T-helper 2 cell treated with Interferon-gamma antibody and Interleukin-4, amounts not matched to agents 100 ng/mL and 5 ng/mL, for 36 hours (primary cell): ENCODE results near the gene HERC5. TPM values are rescaled to one million over a fixed set of nuclear protein-coding genes. Genes with fewer than 3 reads are reported as not detected.
"Not testable (repeated sequence)": the region's sequence is repeated elsewhere in the genome, so short reads cannot be mapped to it uniquely, and the experiment has no call there.

Experiments
- intact Hi-C: fragments of 100-400 bp; cut with micrococcal nuclease; formaldehyde crosslinking; loops from one replicate; pipeline ENCODE4 v1.15.1; 2023
- total RNA-seq: library from RNA; stranded (reverse); gene quantifications from 2 replicates; pipeline ENCODE4 v1.2.3, GENCODE V29; 2022

HERC5 gene
- total RNA-seq = 17.3 and 19.2 TPM in 2 replicates

- intact Hi-C loops = loop anchor here (1.0 to 10.0 kb wide), 9 partner anchors 66 to 1522 kb away; partner anchors contain the start of genes AFF1, HERC3, PPM1K and PYURF
These were observed at the start of gene HERC5 for GRCh38 chr4:88456670-88457306. TSS of gene HERC5 (plus strand) at chr4:88457119. CDS start at chr4:88457270, 151 bp downstream.

- intact Hi-C loops = no loop called here
These were observed 47.7 kb upstream of the HERC5 start for GRCh38 chr4:88409206-88409605.

- intact Hi-C loops = no loop called here
These were observed 47.1 kb upstream of the HERC5 start for GRCh38 chr4:88409789-88410188.

- intact Hi-C loops = no loop called here
These were observed 45.3 kb upstream of the HERC5 start for GRCh38 chr4:88411491-88412096.

GRCh38 chr4:88413801-88414200 is 43.1 kb upstream of the HERC5 start:
- intact Hi-C loops = no loop called here

GRCh38 chr4:88414755-88415154 is 42.2 kb upstream of the HERC5 start:
- intact Hi-C loops = no loop called here

DNA sequence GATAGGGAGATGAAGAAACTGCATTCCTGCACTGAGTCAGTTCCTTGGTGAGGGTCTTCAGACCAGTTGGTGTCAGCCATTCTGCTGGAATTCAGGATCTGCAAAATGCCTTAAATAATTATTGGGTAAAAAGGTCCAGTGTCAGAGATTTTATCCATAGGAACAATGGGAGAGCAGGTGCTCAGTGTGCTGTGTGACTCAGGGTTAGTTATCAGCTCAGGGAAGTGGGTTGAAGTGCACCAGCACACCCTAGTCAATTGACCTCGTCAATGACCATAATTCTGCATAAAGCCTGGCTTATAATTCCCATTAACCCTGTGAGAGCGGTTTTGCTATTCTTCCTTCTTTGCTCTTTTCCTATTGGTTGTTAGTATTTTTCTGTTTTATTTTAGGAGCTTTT is 40.9 kb upstream of the HERC5 start:
- intact Hi-C loops = no loop called here

- intact Hi-C loops = no loop called here
These were observed 38.5 kb upstream of the HERC5 start for GRCh38 chr4:88418411-88418810.

DNA sequence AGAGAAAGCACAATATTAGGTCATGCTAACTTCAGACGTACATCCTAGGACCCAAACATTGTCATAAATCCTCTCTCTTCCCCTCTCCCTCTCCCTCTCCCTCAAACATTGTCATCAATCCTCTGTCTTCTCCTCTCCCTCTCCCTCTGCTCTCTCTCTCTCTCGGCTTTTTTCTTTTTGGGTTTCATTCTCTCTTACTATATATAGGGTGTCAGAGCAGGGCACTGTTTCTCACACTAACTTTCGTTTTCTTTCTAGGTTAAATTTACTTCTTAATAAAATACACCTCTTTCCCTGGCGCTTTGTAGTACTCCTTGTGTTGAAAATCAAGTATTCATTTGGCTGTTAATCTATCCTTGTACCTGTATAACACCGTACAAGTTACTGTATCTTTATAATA is 37.0 kb upstream of the HERC5 start:
- intact Hi-C loops = no loop called here

- intact Hi-C loops = no loop called here
These were observed 36.1 kb upstream of the HERC5 start for GRCh38 chr4:88420844-88421243.

DNA sequence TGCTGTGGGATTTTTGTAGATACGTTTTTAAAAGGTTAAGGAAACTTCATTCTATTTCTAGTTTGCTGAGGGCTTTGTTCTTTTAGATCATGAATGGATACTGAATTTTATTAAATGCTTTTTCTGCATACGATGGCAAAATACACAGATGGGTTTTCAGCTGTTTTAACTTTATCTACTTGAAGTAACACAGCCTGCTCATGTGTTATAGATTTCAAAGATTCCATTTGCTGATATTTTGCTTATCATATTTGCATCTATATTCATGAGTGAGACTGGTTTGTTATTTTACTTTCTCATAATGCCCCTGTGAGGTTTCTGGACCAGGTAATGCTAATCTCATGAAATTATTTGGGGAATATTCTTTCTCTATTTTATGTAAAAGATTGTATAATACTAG is 34.5 kb upstream of the HERC5 start:
- intact Hi-C loops = no loop called here

- intact Hi-C loops = no loop called here
These were observed 27.5 kb upstream of the HERC5 start for GRCh38 chr4:88429401-88429800.

DNA sequence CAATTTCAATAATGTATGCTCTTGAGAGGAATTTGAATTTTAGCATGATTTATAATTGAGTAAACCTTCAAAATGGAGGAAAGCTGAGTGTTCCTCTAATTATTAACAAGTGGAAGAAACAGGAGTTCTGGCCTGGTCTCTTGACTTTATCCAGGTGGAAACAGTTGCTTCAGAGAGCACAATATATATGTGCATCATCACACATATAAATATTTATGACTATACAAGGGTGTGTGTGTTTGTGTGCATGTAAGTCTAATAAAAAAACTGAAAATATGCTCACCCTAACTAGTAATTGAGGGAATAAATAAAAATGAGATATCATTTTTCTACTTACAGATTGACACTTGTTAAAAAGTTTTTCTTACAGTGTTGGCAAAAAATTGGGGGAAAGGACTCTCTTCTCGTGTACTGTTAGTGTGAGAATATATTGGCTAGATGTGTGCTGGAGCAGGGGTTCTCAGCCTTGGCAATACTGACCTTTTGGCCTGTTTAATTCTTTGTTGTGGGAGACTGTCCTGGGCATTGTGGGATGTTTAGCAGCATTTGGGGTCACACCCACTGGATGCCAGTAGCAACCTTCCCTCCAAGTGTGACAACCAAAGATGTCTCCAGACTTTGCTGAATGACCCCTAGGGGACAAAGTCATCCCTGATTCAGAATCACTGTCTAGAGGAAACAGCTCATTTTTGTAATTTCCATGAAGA is 20.8 kb upstream of the HERC5 start:
- intact Hi-C loops = no loop called here

DNA sequence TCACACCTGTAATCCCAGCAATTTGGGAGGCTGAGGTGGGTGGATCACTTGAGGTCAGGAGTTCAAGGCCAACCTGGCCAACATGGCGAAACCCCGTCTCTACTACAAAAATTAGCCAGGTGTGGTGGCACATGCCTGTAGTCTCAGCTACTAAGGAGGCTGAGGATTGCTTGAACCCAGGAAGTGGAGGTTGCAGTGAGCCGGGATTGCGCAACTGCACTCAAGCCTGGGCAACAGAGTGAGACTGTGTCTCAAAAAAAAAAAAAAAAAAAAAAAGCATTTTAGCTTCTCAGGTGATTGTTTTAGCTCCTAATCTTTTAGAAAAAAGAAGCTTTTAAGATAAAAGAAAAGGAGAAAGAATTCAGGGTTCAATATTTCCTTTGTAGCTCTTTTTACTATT is 19.0 kb upstream of the HERC5 start:
- intact Hi-C loops = not testable (repeated sequence)

GRCh38 chr4:88439161-88439760 is 17.7 kb upstream of the HERC5 start:
- intact Hi-C loops = no loop called here

DNA sequence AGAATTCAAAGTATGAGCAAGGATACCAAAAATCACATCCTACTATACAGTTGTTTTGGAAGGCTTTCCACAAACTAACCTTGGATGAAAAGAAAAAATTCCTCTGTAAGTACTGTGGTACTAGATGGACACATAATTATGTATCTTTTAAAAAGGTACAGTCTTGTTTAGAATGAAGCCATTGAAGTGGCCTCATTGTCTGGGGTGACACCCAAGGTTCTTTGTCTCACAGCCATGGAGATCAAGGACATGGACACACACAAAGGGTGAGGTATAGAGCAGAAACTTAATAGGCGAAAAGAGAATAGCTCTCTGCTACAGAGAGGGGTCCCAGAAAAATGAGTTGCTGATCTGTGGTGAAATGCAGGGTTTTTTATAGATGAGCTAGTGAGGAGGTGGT is 16.8 kb upstream of the HERC5 start:
- intact Hi-C loops = loop anchor here (2.0 kb wide), 1 partner anchor 15 kb away; no protein-coding TSS in a partner anchor

- intact Hi-C loops = loop anchor here (2.0 kb wide), 1 partner anchor 13 kb away; no protein-coding TSS in a partner anchor
These were observed 15.2 kb upstream of the HERC5 start for GRCh38 chr4:88441696-88442095.

DNA sequence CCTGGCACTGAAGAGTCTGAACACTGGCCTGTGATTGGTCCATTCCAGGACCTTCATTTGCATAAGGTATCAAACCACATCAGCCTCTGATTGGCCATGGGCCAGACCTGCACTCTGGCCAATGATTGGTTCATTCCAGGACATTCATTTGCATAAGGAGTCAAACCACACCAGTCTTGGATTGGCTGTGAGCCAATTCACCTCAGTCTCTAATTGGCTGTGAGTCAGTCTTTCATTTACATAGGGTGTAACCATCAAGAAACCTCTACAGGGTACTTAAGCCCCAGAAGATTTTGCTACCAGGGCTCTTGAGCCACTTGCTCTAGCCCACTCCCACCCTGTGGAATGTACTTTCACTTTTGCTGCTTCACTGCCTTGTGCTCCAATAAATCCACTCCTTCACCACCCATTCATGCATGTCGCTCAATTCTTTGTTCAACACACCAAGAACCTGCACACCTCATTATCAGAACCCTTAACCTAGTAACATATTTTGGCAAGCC is 14.2 kb upstream of the HERC5 start:
- intact Hi-C loops = no loop called here

DNA sequence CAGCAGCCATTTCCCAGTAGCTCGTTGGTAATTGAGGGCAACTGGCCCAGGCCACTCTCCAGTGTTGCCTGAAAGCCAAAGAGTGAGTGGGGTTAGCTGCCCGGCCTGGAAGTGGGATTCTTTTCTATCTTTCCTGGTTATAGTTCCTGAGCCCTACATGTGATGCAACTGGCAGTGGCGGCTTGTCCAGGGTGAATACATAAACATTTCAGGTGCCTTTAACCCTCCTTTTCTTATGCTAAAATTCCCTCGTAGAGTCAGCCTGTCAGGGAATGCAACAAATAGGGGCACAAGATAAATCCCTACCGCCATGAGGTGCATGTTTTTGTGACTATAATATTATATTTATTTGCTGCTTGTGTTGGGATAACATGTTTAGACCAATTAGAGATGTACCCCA is 13.4 kb upstream of the HERC5 start:
- intact Hi-C loops = no loop called here

DNA sequence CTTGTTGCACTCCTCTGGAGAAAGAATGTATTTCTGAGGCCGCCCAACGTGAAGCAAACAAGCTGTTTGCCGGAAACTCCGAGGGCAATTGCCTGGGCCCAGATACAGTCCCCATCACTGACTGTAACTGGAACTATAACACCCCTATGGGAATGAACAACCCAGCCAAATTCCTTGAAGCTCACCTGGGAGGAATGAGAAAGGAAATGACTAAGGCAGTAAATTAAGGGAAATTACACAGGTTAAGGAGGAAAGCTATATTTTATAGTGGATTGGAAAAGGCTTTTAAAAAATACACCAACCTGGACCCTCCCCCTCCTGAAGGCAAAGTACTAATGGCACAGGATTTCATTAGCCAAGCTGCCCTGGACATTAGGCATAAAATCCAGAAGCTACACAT is 11.7 kb upstream of the HERC5 start:
- intact Hi-C loops = no loop called here

DNA sequence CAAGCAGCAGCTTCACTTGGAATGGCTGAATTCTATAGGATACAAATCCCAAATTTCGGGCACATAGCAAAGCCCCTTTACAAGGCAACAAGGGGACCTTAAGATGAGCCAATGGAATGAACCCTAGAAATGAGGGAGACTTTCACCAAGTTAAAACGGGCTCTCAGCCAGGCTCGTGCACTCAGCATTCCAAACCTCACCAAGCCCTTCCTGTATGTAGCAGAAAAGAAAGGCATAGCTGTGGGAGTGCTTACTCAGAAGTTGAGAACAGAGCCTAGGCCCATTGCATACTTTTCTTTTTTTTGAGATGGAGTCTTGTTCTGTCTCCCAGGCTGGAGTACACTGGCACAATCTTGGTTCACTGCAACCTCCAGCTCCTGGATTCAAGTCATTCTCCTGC is 10.8 kb upstream of the HERC5 start:
- intact Hi-C loops = no loop called here
